GM12874 (cell line): Measurements from ENCODE around the gene HOXD1.

Experiments used
- TF ChIP-seq, protein P1 (sequence below): IDR thresholded peaks from 2 replicates; pipeline ENCODE4 v1.5.1; 2011; ENCODE audit warnings: low read depth, mild to moderate bottlenecking, control low read depth, low read length, moderate library complexity; ENCODE audit not compliant: insufficient read depth

HOXD1 gene

DNA sequence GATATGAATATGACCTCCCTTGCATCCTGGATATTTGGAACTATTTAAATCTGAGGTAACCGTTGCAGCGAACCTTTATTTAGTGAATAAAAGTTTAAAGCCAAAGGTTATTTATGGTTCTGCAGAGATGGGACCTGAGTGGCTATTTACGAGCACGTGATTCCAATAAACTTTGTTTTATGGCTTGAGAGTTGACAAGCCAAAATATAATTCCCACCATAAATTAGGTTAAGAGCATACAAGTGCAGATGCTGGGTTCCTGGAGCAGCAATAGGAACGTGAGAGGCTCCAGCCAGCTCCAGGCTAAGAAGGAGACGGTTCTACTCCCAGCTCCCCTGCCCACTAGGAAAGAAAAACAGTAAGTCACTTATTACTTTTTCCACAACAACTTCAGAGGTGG, 42.4 kb upstream of the HOXD1 start:
- TF ChIP-seq, protein P1, sequence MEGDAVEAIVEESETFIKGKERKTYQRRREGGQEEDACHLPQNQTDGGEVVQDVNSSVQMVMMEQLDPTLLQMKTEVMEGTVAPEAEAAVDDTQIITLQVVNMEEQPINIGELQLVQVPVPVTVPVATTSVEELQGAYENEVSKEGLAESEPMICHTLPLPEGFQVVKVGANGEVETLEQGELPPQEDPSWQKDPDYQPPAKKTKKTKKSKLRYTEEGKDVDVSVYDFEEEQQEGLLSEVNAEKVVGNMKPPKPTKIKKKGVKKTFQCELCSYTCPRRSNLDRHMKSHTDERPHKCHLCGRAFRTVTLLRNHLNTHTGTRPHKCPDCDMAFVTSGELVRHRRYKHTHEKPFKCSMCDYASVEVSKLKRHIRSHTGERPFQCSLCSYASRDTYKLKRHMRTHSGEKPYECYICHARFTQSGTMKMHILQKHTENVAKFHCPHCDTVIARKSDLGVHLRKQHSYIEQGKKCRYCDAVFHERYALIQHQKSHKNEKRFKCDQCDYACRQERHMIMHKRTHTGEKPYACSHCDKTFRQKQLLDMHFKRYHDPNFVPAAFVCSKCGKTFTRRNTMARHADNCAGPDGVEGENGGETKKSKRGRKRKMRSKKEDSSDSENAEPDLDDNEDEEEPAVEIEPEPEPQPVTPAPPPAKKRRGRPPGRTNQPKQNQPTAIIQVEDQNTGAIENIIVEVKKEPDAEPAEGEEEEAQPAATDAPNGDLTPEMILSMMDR, result no peak

DNA sequence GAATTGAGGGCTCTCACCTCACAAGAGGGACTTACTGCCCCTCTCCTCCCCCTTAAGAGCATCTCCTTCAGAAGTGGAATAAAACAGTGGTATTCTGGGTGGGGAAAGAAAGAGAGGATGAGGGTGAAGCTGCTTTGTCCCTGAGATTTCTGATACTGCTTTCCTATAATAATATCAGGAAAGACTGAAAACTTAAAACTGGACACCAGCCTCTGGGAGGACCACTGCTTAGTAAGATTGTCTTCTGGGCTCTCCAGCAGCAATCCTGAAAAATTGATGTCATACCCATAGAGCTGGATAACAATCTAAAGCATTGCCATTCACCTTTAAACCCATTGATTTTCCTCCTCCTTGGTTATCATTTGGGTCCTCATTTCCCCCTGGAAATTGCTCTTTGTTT, 41.8 kb upstream of the HOXD1 start:
- TF ChIP-seq, protein P1, result no peak

DNA sequence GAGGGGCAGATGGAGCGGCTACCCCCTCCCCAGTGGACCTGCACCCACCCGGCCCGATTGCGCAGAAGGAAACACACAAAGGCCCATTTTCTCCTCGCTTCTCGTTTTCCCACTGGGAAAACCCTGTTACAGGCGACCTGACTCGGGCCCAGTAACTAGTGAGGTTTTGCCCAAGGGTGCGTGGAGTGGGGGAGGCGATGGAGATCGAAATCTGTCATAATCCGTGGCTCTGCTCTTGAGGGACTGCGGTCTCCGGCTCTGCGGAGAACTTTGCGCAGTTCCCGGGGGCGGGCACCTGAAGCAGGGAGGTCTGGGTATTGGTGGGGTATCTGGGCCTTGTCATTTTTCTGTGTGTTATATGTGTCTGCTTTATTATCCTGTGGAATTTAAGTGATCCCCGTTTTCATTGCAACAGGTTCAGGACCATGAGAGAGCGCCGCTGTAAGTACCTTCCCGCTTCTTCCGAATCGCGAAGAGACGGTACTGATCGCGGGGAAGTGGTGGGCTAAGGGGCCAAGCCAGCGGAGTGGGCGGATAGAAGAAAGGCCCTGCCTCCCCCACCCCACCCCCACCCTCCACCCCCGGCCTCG, 41.2 kb upstream of the HOXD1 start:
- TF ChIP-seq, protein P1, result no peak

DNA sequence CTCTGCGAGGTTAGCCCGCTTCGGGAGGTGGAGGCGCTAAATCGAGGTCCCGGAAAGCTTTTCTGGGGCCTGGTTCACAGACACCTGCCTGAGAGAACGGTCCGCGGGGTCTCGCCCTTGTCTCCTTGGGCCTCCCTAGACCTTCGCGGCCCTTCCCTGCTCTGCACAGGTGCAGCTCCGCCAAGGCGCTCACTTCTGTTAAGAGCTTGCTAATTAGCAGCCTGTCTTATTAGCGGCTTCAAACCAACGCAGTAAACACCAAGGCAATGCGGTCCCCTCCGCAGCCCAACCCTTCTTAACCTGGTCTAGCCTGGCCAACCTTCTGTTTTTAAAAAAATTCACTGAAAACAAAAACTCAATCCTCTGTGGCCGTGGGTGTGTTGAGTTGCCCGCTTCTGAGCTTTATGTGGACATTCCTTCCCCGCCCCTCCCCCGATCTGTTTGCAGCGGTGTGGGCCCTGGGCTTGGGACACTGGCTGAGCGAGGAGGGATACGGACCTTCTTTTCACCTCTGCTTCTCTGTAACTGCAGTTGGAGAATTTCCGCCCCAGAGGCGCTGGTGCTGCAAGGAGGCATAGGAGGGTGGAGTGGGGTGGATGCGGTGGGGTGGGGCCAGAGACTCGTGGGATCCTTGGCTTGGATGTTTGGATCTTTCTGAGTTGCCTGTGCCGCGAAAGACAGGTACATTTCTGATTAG, 40.5 kb upstream of the HOXD1 start:
- TF ChIP-seq, protein P1, result no peak

DNA sequence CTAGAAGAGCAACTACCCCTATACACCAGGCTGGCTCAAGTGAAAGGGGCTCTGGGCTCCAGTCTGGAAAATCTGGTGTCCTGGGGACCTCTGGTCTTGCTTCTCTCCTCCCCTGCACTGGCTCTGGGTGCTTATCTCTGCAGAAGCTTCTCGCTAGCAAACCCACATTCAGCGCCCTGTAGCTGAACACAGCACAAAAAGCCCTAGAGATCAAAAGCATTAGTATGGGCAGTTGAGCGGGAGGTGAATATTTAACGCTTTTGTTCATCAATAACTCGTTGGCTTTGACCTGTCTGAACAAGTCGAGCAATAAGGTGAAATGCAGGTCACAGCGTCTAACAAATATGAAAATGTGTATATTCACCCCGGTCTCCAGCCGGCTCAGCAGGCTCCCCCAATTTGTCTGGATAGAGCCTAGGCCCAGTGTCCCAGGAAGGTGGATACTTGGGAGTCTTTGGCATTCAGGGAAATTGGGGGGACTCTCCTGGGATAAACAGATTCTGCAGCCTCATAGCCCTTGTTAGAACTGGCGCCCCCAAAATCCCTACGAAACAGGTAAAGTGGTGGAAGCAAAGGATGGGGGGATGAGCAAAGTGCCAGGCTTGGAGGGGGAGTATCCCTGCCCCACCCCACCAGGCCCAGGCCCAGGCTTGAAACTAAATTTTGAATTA, 39.6 kb upstream of the HOXD1 start:
- TF ChIP-seq, protein P1, result no peak

DNA sequence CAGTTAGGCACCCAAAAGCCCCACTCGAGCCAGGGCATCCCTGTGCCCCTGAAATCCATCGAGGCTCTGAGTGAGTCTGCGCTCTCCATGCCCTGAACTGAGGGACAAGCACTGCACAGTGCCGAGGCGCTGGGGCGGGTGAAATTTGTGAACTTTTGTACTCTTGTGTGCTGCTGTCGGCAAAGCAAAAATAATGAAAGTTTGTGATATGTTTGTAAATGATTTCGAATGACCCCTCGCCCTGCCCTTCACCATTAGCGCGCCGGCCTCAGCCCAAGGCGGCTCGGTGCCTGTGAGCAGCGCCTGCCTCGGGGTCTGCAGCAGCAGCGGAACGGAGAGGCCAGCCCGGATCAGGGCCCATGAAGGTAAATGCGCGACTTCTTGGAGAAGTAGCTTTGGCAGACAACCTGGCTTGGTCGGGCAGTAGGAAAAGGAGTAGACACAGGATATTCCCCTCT, 39.0 kb upstream of the HOXD1 start:
- TF ChIP-seq, protein P1, result no peak

DNA sequence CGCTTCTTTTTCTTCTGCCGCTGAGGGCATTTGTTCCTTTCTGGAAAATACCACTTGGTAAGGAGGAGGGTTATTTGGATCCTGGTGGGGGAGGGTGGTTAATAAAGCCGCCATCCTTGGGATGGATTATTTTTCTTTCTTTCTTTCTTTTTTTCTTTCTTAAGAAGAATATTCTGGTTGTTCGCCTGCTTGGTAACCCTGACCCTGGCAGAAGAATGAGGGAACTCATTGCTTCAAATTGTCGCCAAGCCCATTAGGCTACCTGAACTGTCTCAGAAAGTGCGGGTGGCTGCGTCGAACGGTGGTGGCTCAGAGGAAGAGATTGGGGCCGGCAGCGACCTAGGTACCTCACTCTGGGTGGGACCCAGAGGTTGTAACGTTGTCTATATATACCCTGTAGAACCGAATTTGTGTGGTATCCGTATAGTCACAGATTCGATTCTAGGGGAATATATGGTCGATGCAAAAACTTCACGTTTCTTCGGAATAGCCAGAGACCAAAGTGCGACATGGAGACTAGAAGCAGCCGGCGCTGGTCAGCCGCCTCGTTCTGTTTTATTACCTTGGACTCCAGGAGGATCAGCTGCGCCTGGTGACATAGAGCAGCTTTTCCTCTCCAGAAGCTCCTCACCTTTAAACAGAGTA, 38.4 kb upstream of the HOXD1 start:
- TF ChIP-seq, protein P1, result no peak
